ENCODE measurements around the gene ACTN3. TPM values are rescaled to one million over a fixed set of nuclear protein-coding genes. Genes with fewer than 3 reads are reported as not detected.

ACTN3 gene
- total RNA-seq, 2 experiments from 2014 or later: 0.27 TPM; not detected in 1

DNA sequence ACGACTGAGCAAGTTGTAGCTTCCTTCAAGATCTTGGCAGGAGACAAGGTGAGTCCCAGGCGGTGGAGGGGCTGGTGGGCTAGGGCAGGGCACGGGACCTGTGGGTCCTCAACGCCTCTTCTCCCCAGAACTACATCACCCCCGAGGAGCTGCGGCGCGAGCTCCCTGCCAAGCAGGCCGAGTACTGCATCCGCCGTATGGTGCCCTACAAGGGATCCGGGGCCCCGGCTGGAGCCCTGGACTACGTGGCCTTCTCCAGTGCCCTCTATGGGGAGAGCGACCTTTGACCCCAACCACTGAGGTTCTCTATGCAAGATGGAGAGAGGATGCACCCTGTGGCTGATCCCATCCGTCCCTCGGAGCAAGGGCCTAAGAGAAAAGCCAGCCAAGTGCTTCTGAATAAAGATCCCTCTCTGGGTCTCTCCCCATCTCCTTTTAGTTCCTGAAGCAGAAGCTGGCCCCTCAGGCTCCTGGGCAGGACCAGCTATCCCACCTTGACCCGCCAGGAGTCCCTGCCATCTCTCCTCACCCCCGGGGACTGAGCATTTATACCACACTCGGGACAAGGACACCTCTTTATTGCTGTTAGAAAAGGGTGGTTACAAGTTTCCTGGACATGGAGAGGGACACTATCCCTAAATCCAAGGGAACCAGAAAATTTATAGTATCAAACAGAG is 16.3 kb downstream of the ACTN3 start:
- POLR2A ChIA-PET: no interaction called here
- no peak overlapping the region for H3K4me3 ChIP-seq (ENCODE audit: low read depth, low read length, poor library complexity, severe bottlenecking)
- no peak overlapping the region for H3K27ac ChIP-seq (ENCODE audit: low read depth, low read length, poor library complexity, severe bottlenecking)
- H3K36me3 ChIP-seq (ENCODE audit: insufficient read depth, low read length): no peaks in the 10 kb centered on the region
- no peak overlapping the region for H2AFZ ChIP-seq (ENCODE audit: low read length)
- H3K4me1 ChIP-seq (ENCODE audit: insufficient read depth, low read length, poor library complexity, severe bottlenecking): no peaks in the 10 kb centered on the region
- H3K9me3 ChIP-seq (ENCODE audit: low read length): no peaks in the 10 kb centered on the region
- no peak overlapping the region for H3K4me2 ChIP-seq (ENCODE audit: low read length)
- no peaks in the 10 kb centered on the region for H3K9me2 ChIP-seq (ENCODE audit: insufficient read depth, low read length)
- intact Hi-C loops (cut with micrococcal nuclease; ENCODE audit: unreplicated experiment): no loop called here
- DNase-seq (ENCODE audit: low spot score): no peak
- TF ChIP-seq CTCF (conservative IDR thresholded peaks at IDR 0.05; ENCODE audit: low read length): no peak
- TF ChIP-seq EZH2phosphoT487 (IDR thresholded peaks at IDR 0.05; ENCODE audit: borderline replicate concordance, low read depth, low read length): no peak
- H4K20me1 ChIP-seq (ENCODE audit: insufficient read depth, low read length): no peaks in the 10 kb centered on the region
- CTCF ChIA-PET (ENCODE audit: unreplicated experiment): no interaction called here
- no peaks in the 10 kb centered on the region for H3K79me2 ChIP-seq (ENCODE audit: insufficient read depth, low read depth, low read length)
- no TSS peak for BruUV-seq (replicated peaks)

DNA sequence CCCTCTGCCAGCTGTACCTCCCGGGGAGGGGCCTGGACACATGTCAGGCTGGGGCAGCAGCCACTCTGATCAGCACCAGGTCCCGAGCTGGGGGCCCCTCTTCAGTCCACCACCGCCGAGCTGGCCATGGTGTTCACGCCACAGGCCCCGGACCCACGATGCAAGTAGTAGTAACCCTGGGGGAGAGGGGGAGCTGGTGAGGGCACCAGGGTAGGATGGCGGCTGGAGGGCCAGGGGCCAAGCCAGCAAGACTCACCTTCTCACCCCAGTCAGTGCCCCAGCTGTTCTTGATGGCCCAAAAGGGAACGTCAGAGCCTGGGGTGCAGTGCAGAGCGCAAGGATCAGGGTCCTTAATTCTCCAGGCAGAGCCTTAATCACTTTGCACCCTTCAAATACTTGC is 17.1 kb downstream of the ACTN3 start:
- Histone ChIP-seq H3K9me3 (ENCODE audit: low read length) (no peaks in the 10 kb centered on the region), H3K36me3 (ENCODE audit: insufficient read depth, low read length) (no peaks in the 10 kb centered on the region), H3K4me2 (ENCODE audit: low read length) (no peak overlapping the region), H3K27ac (ENCODE audit: low read depth, low read length, poor library complexity, severe bottlenecking) (no peak overlapping the region), H3K9me2 (ENCODE audit: insufficient read depth, low read length) (no peaks in the 10 kb centered on the region), H3K4me3 (ENCODE audit: low read depth, low read length, poor library complexity, severe bottlenecking) (no peak overlapping the region), H4K20me1 (ENCODE audit: insufficient read depth, low read length) (no peaks in the 10 kb centered on the region), H3K79me2 (ENCODE audit: insufficient read depth, low read depth, low read length) (no peaks in the 10 kb centered on the region), H2AFZ (ENCODE audit: low read length) (no peak overlapping the region), H3K4me1 (ENCODE audit: insufficient read depth, low read length, poor library complexity, severe bottlenecking) (no peaks in the 10 kb centered on the region)
- POLR2A ChIA-PET: no interaction called here
- CTCF ChIA-PET (ENCODE audit: unreplicated experiment): no interaction called here
- TF ChIP-seq CTCF (conservative IDR thresholded peaks at IDR 0.05; ENCODE audit: low read length) (no peak), EZH2phosphoT487 (IDR thresholded peaks at IDR 0.05; ENCODE audit: borderline replicate concordance, low read depth, low read length) (no peak)
- DNase-seq (ENCODE audit: low spot score): no peak
- intact Hi-C loops (cut with micrococcal nuclease; ENCODE audit: unreplicated experiment): no loop called here
- no TSS peak for BruUV-seq (replicated peaks)

- Histone ChIP-seq H3K27ac (ENCODE audit: low read depth, low read length, poor library complexity, severe bottlenecking) (no peak overlapping the region), H3K79me2 (ENCODE audit: insufficient read depth, low read depth, low read length) (no peaks in the 10 kb centered on the region), H3K4me2 (ENCODE audit: low read length) (no peak overlapping the region), H3K4me1 (ENCODE audit: insufficient read depth, low read length, poor library complexity, severe bottlenecking) (no peaks in the 10 kb centered on the region), H4K20me1 (ENCODE audit: insufficient read depth, low read length) (no peaks in the 10 kb centered on the region), H3K36me3 (ENCODE audit: insufficient read depth, low read length) (no peaks in the 10 kb centered on the region), H2AFZ (ENCODE audit: low read length) (no peak overlapping the region), H3K9me3 (ENCODE audit: low read length) (no peaks in the 10 kb centered on the region), H3K4me3 (ENCODE audit: low read depth, low read length, poor library complexity, severe bottlenecking) (no peak overlapping the region), H3K9me2 (ENCODE audit: insufficient read depth, low read length) (no peaks in the 10 kb centered on the region)
- TF ChIP-seq CTCF (conservative IDR thresholded peaks at IDR 0.05; ENCODE audit: low read length) (no peak), EZH2phosphoT487 (IDR thresholded peaks at IDR 0.05; ENCODE audit: borderline replicate concordance, low read depth, low read length) (no peak)
- DNase-seq (ENCODE audit: low spot score): no peak
- ChIA-PET POLR2A (no interaction called here), CTCF (ENCODE audit: unreplicated experiment) (no interaction called here)
- no TSS peak for BruUV-seq (replicated peaks)
- intact Hi-C loops (cut with micrococcal nuclease; ENCODE audit: unreplicated experiment): no loop called here
These were observed 17.8 kb downstream of the ACTN3 start for GRCh38 chr11:66564538-66564937.
